ENCODE results near the gene SENP5. TPM values are rescaled to one million over a fixed set of nuclear protein-coding genes. Genes with fewer than 3 reads are reported as not detected.
"Not testable (repeated sequence)": the region's sequence is repeated elsewhere in the genome, so short reads cannot be mapped to it uniquely, and the experiment has no call there.

Gene SENP5
- total and polyA plus RNA-seq, 2 experiments from 2014 or later = 8.1 to 30.5 TPM

DNA sequence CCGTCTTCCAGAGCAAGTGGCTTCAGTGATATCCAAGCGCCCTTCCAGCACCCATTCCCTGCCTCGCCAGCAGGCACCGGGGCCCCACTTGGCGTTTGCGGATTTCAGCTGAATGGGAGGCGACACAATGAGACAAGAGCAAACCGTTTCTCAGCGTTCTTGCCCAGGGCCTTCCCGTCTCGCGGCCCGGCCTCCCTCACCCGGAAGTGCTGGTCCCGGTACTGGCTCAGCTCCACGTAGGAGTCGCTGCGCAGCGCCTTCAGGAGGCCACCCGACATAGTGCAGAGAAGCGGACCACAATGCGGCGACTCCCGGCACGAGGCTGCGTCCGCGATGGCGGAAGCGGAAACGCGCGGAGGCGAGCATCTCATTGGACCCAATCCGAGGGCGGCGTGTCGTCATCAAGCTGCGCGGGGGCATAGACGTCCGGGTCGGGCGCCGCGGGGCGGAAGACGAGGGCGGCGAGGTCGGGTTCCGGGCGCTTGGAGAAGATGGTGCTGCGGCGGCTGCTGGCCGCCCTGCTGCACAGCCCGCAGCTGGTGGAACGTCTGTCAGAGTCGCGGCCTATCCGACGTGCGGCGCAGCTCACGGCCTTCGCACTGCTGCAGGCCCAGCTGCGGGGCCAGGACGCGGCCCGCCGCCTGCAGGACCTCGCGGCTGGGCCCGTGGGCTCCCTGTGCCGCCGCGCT, 74.7 kb downstream of the SENP5 start, which contains the start of gene NCBP2:
Gene NCBP2 (minus strand): TSS at position 303 of the 689 bp plus-strand sequence. CDS start 25 bp downstream, at position 278.
- no peaks in the 10 kb centered on the region for H3K9me3 ChIP-seq (ENCODE audit: low read depth)
- H3K27ac ChIP-seq = peak within 1 kb of the TSS; percentile 93
- peaks cover 12% of the 10 kb centered on the region for H3K36me3 ChIP-seq
- DNase-seq (ENCODE audit: low read depth in 1 of 2, low spot score in 1 of 2) = peak; percentile 99
- H3K4me3 ChIP-seq = peak within 1 kb of the TSS; percentile 99
- TF ChIP-seq, protein P1, sequence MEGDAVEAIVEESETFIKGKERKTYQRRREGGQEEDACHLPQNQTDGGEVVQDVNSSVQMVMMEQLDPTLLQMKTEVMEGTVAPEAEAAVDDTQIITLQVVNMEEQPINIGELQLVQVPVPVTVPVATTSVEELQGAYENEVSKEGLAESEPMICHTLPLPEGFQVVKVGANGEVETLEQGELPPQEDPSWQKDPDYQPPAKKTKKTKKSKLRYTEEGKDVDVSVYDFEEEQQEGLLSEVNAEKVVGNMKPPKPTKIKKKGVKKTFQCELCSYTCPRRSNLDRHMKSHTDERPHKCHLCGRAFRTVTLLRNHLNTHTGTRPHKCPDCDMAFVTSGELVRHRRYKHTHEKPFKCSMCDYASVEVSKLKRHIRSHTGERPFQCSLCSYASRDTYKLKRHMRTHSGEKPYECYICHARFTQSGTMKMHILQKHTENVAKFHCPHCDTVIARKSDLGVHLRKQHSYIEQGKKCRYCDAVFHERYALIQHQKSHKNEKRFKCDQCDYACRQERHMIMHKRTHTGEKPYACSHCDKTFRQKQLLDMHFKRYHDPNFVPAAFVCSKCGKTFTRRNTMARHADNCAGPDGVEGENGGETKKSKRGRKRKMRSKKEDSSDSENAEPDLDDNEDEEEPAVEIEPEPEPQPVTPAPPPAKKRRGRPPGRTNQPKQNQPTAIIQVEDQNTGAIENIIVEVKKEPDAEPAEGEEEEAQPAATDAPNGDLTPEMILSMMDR (IDR thresholded peaks at IDR 0.05; ENCODE audit: low read depth, low read length) = peak; percentile 61
- peaks cover 14% of the 10 kb centered on the region for H3K4me1 ChIP-seq (ENCODE audit: low read depth)
- H3K27me3 ChIP-seq = no peaks in the 10 kb centered on the region

DNA sequence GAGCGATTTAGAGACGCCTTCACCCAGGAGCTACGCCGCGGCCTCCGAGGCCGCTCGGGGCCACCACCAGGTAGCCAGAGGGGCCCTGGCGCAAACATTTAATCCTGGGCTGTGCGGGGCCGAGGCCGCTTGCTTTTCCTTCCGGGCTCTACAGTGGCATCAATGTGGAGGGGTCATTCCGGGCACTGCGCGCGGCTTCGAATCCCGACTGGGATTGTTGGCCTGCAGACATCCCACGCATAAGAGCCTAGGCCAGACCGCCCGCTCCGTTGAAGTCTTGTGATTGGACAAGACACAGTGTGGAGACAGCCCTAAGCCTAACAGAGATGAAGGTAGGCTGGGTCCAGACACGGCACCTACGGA, 75.2 kb downstream of the SENP5 start:
- peak overlapping the region; percentile 99 for H3K4me3 ChIP-seq
- H3K36me3 ChIP-seq = peaks cover 7% of the 10 kb centered on the region
- H3K9me3 ChIP-seq (ENCODE audit: low read depth) = no peaks in the 10 kb centered on the region
- H3K27me3 ChIP-seq = no peaks in the 10 kb centered on the region
- peaks cover 14% of the 10 kb centered on the region for H3K4me1 ChIP-seq (ENCODE audit: low read depth)
- TF ChIP-seq, protein P1 (IDR thresholded peaks at IDR 0.05; ENCODE audit: low read depth, low read length) = no peak
- peak; percentile 28 to 51 for DNase-seq (ENCODE audit: low read depth in 1 of 2, low spot score in 1 of 2)
- peak overlapping the region; percentile 78 for H3K27ac ChIP-seq

DNA sequence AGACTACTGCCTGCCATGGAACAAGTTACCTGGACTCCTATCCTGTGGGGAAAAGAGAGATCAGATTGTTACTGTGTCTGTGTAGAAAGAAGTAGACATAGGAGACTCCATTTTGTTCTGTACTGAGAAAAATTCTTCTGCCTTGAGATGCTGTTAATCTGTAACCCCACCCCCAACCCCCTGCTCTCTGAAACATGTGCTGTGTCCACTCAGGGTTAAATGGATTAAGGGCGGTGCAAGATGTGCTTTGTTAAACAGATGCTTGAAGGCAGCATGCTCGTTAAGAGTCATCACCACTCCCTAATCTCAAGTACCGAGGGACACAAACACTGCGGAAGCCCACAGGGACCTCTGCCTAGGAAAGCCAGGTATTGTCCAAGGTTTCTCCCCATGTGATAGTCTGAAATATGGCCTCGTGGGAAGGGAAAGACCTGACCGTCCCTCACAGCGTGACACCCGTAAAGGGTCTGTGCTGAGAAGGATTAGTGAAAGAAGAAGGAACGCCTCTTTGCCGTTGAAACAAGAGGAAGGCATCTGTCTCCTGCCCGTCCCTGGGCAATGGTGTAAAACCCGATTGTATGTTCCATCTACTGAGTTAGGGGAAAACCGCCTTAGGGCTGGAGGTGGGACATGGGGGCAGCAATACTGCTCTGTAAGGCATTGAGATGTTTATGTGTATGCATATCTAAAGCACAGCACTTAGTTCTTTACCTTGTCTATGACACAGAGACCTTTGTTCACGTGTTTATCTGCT, 76.5 kb downstream of the SENP5 start:
- not testable (repeated sequence) for H3K27me3 ChIP-seq; H3K4me3 ChIP-seq; DNase-seq (ENCODE audit: low read depth in 1 of 2, low spot score in 1 of 2); H3K9me3 ChIP-seq (ENCODE audit: low read depth); H3K27ac ChIP-seq; H3K36me3 ChIP-seq
- H3K4me1 ChIP-seq (ENCODE audit: low read depth) = peaks cover 14% of the 10 kb centered on the region

DNA sequence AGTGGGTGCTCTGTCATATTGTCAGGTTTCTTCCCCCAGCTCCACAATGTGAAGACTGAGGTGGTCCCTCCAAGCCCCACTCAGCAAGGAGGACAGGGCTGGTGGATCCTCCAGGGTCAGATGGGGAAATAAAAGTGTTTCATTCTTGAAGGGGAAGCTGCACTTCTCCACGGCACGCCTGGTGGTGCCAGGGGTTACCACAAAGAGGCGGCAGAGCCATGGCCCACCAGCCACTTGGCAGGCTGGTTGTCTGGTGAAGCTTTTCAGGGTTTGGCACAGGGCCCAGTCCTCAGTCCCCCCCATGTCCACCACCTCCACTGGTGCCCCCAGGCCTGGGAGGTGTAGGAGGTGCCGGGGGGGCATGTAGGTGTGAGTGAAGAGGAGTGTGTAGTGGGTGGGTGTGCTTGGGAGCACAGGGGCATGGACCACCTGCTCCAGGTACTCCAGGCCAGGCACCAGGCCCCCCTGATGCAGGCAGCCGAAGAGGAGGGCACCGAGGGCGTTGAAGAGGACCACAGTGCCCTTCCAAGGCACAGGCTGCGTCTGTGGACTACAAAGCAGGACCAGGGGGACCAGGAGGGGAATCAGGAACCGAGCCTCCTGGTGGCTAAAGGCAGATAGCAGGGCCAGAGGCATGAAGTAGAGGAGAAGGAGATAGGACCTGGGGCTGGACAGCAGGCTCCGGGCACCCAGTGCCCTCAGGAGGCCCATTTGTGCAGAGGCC, 79.6 kb downstream of the SENP5 start:
- Histone ChIP-seq H3K36me3 (no peaks in the 10 kb centered on the region), H3K4me1 (ENCODE audit: low read depth) (peaks cover 7% of the 10 kb centered on the region), H3K27me3 (no peaks in the 10 kb centered on the region), H3K4me3 (no peak overlapping the region), H3K9me3 (ENCODE audit: low read depth) (no peaks in the 10 kb centered on the region), H3K27ac (no peak overlapping the region)
- TF ChIP-seq, protein P1 (IDR thresholded peaks at IDR 0.05; ENCODE audit: low read depth, low read length) = no peak
- DNase-seq (ENCODE audit: low read depth in 1 of 2, low spot score in 1 of 2) = no peak

DNA sequence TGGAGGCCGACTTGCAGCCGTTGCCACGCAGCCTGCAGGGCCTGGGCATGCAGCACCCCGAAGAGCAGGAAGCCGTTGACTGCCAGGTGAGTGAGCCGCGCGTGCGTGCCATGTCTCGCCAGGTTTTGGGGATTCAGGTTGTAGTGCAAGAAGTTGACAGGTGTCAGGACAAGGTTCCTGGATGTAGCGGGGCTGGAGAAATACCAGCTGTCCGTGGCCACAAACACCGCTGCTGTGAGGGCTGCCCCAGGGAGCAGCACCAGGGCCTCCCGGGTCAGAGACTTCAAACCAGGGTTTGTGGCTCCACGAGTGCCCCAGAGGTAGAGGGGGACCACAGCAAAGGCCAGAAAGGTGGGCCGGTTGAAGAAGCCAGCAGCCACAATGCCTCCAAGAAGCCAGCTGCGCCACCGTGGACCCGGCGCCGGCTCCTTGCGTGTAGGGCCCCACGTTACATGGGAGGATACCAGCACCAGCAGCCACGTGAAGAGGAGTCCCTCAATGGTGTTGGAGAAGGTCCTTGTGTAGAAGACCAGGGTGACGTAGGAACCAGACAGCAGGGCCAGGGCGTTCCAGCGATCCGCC, 80.2 kb downstream of the SENP5 start:
- H3K9me3 ChIP-seq (ENCODE audit: low read depth) = no peaks in the 10 kb centered on the region
- H3K27me3 ChIP-seq = peaks cover 6% of the 10 kb centered on the region
- DNase-seq (ENCODE audit: low read depth in 1 of 2, low spot score in 1 of 2) = no peak
- H3K4me3 ChIP-seq = no peak overlapping the region
- no peak overlapping the region for H3K27ac ChIP-seq
- TF ChIP-seq, protein P1 (IDR thresholded peaks at IDR 0.05; ENCODE audit: low read depth, low read length) = no peak
- no peaks in the 10 kb centered on the region for H3K36me3 ChIP-seq
- peaks cover 7% of the 10 kb centered on the region for H3K4me1 ChIP-seq (ENCODE audit: low read depth)
